ENCODE results near the gene FAM222B.

The FAM222B gene

DNA sequence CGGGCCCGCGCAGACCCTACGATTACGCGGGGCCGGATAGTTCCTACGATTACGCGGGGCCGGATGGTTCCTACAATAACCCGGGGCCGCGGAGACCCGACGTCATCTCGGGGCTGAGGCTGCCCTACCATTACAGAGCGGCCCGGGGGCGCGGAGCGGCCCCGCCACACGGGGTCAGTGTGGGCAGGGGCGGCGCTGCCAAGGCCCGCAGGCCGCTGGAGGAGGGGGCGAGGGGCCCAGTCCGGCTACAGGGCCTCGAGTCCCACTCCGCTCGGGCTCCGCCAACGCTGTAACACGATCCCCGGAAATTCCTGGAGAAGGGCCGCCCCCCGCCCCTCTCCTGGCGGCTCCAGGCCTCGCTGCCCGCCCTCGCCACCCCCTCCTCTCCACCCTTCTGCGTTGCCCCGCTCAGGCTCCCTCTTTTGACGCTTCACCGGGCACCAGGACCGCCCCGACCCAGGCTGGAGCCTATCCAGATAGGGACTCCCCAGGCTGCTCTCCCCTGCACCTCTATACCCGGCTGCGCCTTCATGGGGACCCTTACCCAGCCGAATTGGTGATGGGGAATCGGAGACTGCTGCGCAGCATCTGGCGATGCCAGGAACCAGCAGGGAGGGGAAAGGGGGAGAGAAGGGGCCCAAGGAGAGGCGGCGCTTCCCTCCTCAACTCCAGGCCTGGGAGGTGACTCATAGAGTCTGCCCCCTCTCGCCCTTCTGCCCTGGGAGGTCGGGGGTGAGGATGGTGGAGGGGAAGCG is 124.8 kb downstream of the FAM222B start, which contains the start of gene RAB34:
TSS of gene RAB34 (minus strand) at position 291 of the 755 bp plus-strand sequence. CDS start 602 bp downstream, outside the sequence.
- in situ Hi-C loops (cut with MboI; ENCODE audit: low sequenced_read_pairs), result no loop called here

DNA sequence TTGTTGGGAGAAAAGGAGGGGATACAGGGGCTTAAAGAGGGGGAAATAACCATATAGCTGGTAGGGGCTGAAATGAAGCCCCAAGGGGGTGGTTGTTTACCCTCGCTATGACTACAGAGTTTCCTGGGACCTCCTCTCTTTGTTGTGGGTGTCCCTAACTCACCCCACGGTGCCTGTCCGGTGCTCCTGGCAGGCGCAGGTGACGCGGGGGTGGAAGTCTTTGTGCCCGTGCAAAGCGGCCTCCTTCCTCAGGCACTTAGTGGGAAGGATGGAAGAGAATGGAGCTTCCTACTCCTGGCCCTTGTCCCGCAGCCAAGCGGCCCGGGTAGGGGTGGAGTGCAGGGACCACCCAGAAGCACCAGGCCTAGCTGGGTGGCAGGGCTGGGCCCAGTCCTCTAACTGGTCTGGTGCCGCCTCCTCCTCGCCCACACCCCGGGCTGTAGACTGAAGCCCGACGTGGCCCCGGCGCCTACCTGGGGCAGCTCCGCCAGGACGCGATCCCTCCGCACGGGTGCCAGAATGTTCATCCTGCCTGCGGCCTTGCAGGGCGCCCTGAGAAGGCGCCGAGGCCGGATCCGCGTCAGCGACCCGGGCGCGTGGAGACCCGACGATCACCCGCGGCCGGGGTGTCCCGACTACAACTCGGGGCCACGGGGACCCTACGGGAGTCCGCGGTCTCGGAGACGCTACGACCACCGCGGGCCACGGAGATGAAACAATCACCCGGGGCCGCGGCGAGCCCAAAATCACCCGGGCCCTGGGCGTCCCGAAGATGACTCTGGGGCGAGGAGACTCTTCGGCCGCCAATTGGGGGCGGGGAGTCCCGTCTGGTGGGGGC is 125.6 kb downstream of the FAM222B start:
- in situ Hi-C loops (cut with MboI; ENCODE audit: low sequenced_read_pairs), result no loop called here

DNA sequence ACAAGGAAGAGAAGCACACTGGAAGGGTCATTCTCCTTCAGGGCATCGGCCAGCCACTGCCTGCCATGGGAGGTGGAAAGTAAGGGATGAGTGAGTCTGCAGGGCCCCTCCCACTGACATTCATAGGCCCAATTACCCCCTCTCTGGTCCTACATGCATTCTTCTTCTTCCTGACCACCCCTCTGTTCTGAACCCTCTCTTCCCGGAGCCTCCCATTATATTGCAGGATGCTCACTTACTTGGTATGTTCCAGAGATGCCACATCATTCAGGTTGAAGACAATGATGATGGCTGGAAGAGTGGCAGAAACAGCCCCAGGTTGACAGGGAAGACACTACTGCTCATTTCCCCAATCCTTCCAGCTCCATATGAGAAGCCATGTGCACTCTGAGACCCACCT is 127.4 kb downstream of the FAM222B start:
- in situ Hi-C loops (cut with MboI; ENCODE audit: low sequenced_read_pairs), result no loop called here

DNA sequence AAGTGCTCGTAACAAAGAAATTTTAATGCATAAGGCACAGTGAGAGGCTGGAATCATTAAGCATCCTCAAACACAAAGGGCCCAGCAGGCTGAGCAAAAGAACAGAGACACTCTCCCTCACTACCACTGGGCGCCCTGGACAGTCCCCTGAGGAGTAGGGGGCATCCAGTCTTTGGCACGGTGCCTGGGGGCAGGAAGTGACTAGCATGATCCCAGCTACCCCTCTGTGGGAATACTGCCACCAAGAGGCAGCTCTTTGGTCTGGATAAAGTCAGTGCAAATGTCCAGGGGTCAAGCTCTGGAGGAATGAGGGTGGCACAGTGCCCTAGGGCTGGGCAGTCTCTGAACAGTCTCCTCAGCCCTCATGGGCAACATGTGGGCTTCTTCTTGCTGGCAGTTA is 128.3 kb downstream of the FAM222B start:
- in situ Hi-C loops (cut with MboI; ENCODE audit: low sequenced_read_pairs), result no loop called here

DNA sequence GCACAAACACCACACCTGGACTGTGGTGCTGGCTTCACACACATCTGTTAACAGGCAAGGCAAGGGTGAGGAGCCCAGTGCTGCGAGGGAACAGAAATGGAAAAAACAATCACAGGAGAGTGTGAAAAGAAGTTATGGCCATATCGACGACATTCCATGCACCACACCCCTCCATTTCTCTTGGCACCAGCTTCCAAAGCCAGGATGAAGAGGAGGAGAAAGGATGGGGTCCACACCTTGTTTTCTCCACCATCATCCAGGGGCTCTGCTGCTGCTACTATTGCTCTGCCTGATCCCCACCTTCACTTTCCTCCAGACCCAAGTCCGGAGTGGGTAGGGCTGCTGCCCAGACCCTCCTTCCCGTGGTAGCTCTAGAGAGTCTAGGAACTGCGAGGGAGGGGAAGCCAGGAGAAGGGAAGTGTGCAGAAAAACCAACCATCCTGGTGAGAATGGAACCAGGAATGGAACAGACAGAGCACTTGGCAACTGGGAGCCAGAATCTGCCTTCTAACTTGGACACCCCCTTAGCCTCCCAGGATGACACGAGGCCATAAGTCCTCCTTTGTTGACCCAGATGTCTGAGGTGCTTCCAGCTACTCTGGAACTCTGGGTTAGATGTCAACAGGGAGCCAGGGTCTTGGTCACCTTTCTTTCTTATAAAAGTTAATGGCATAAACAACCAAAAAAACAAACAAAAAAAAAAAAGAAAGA is 129.7 kb downstream of the FAM222B start:
- in situ Hi-C loops (cut with MboI; ENCODE audit: low sequenced_read_pairs), result no loop called here

DNA sequence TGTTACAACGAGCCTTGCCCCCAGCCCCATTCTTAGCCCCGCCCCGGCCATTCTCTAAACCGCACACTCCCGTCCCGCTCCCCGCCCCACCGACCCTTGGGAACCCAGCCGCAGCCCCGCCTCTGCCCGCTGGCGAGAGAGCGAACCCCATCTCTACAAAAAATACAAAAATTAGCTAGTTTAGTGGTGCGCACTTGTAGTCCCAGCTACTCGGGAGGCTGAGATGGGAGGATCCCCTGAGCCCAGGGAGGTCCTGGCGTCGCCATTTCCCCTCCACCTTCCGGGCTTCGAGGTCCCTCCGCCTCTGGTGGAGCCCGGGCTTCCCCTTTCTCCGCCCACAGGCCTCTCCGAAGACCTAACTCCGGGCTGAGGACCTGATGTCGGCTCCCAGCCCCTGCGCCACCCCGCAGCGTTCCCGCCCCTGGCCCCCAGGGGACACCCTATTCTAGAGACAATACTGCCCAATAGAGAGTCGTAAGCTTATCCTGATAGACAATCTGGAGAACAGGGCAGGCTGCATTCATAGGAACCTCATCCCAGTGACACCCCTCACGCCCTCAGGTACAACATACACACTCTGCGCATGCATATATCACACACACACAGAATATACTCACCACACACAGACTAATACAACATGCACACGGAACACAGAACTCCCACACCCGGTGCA is 130.4 kb downstream of the FAM222B start:
- in situ Hi-C loops (cut with MboI; ENCODE audit: low sequenced_read_pairs), result no loop called here

DNA sequence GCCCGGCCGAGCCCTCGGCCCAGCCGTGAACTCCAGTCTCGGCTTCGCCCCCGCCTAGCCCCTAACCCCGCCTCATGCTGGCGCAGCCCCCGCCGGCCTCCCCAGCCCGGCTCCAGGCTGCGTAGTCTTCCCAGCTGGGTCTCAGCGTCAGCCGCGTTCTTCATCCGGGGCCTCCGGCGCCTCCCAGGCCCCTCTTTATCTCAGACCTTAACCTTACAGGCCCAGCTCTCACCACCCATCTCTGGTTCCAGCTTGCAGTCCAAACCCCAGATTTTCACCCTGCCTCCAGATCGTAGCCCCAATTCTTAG is 130.9 kb downstream of the FAM222B start, which contains the start of gene PROCA1:
TSS of gene PROCA1 (minus strand) at position 166 of the 309 bp plus-strand sequence. CDS start 228 bp downstream, outside the sequence.
- in situ Hi-C loops (cut with MboI; ENCODE audit: low sequenced_read_pairs), result no loop called here

DNA sequence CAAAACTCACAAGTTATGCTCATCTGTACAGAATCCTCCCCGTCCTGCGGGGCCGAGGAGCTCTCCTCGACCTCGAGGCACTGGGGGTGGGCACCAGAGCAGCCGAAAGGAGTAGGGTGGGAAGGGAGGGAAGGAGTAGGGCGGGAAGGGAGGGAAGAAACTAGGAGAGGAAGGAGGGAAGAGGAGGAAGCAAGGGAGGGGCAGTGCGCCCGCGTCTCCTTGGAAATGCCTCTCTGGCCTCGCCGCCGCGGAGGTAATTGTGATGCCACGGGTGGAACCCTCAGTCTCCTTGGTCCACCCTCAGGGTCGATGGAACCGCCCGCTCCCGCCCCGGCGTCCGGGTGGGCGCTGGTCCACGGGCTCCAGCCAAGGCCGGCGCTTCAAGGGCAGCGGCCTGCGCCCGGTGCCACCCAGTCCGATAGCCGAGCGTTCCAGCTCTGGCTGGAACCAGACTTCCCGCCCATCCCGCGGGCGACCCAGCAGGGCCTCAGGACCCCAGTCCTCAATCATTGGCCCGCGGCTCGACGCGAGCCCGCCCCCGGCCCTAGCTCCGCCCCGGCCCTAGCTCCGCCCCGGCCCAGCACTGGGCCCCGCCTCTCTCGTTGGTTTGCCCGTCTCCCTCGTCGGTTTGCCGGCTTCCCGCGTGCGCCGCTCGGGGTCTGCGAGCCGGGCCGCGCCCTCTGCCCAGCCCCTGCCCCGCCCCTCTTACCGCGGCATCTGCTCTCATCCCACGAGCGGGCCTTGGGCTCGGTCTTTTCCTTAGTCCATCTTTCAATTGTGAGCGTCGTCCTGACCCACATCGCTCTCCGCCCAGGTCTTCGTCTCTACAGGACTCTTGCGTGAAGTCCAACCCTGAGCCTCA is 131.5 kb downstream of the FAM222B start:
- in situ Hi-C loops (cut with MboI; ENCODE audit: low sequenced_read_pairs), result no loop called here

DNA sequence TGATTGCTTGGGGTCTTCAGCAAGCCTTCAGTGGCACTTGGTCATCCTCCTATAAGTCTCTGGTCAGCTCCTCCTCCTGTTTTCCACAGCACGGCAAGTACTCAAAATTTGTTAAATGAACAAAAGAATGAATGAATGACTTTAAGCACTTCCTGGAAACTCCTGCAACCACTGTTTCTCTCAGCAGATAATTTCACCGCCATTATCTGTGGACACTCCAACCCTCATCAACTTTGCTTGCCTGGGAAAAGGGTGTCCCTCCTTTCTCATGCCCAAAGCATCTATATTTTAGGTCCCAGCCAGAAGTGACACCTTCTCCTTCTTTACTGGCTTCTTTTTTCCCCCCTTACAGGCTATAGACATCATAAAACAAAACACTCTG is 135.3 kb downstream of the FAM222B start:
- in situ Hi-C loops (cut with MboI; ENCODE audit: low sequenced_read_pairs), result no loop called here

DNA sequence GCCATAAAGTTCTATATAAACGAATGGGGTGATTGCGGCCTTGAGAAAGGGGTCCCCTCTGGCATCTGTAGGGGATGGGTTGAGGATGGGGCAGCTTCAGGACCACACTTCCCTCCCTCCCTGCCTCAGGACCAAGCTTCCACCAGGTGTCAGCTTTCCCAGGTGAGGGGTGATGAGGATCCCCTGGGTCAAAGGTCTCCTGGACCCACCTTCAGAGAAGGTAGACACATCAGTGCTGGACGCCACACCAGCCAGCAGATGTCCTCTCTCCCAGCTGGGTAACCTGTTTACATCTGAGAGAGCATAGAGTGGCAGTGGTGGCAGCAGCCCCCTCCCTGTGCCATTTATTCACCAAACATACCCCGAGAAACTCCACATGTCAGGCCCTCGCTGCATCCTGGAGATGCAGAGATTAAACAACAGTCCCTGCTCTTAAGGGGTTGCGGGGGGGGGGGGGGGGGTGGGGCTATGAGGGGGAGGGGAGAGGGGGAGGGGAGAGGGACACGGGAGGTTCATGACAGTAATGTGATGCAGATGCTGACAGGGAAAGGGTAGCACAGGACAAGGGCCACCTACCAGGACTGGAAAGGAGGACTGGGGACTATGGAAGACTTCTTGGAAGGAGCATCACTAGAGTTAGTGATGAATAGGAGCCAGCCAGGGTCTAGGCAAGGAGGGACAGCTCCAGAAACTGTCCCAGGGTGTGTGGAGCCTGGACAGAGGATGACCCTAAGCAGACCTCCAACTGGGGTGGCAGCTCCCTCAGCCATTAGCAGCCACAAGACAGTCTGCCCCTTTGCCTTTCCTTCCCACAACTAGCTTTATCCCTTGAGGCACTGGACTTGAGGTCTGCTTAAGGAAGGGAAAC is 135.9 kb downstream of the FAM222B start:
- in situ Hi-C loops (cut with MboI; ENCODE audit: low sequenced_read_pairs), result no loop called here
